HG03565 (cell line): ENCODE data around the gene CASZ1.

Source experiments
- ATAC-seq: cut with Tn5 transposase; IDR thresholded peaks from one replicate; pipeline ENCODE4 v1.9.1; 2021; ENCODE audit warnings: mild to moderate bottlenecking, moderate library complexity; ENCODE audit not compliant: unreplicated experiment

CASZ1 gene

DNA sequence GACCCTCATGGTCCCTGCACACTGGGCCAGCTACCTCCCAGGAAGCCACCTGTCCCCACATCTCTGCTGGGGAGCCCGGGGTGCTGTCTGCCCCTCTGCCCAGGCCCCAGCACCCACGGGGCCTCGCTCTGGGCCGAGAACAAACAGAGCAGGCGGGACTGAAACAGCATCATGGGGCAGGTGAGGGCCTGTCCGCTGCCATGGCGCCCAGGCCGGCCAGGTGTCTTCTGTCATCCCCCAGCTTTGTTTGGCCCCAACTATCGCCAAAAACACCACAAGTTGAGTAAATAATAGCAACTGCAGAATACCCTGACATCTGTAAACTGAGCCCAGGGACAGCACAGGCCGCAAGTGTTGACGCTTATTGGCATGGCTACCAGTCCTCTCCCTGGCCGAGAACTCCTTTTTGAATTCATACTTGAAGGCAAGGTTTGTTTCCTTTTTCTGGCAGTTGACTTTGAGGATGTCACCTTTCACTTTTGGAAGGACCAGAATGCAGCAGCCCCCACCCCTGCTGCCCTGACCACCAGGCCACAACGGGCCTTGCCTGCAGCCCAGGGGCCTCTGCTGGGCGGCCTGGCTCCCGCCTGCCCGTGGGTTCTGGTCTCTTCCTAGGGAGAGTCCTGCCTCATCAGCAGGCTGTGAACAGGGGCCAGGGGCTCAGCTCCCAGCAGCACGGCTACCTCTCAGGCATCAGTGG lies 152.7 kb downstream of the CASZ1 start:
- ATAC-seq = no peak

GRCh38 chr1:10642403-10643080 lies 153.9 kb downstream of the CASZ1 start:
- ATAC-seq = no peak

DNA sequence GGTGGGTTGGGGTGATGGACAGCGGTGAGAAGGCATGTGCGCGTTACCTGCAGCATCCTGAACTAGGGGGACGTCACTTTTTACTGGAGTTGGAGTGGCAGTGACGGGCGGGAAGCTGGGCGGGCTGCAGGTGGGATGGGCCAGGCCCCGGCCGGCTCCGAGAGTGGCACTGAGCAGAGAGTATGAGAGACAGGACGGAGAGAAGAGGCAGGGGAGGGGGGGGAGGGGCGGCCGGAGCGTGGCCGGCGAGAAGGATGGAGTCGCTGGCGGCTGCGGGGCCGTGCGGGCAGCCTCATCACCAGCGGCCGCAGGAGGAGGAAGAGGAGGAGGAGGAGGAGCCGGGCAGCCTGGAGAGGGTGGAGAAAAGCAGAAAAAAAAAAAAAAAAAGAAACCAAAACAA lies 154.5 kb downstream of the CASZ1 start:
- ATAC-seq = no peak

DNA sequence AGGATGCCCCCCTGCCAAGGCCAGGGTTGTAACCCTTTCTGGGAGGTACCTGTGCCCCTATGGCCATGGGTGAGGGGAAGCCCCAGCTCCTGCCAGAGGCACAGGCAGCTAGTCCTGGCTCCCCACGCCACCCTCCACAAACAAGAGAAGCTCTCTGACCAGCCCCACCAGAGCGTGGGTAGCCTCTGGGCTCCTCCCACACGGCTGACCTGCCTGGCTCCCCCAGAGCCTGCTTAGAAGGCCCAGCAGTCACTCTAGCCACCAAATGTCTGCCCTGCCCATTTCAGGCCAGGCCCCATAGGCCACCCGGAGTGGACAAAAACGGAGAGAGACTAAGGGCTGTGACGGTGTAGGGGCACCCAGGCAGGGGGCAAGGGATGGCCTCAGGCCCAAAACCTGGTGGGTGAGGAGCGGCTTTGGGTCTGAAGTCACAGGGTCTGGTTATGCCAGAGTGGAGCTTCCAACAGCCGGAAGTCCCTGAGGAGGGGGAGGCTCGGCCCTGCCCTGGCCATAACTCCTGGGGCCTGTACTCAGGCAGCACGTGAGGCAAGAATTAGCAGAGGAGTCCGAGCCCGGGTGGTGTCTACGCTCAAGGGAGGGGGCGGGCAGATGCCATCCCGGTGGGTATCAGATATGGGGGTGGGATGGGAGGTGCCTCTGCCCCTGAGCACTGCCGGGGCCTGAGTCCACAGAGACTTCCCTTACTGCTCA lies 155.4 kb downstream of the CASZ1 start:
- no peak for ATAC-seq

DNA sequence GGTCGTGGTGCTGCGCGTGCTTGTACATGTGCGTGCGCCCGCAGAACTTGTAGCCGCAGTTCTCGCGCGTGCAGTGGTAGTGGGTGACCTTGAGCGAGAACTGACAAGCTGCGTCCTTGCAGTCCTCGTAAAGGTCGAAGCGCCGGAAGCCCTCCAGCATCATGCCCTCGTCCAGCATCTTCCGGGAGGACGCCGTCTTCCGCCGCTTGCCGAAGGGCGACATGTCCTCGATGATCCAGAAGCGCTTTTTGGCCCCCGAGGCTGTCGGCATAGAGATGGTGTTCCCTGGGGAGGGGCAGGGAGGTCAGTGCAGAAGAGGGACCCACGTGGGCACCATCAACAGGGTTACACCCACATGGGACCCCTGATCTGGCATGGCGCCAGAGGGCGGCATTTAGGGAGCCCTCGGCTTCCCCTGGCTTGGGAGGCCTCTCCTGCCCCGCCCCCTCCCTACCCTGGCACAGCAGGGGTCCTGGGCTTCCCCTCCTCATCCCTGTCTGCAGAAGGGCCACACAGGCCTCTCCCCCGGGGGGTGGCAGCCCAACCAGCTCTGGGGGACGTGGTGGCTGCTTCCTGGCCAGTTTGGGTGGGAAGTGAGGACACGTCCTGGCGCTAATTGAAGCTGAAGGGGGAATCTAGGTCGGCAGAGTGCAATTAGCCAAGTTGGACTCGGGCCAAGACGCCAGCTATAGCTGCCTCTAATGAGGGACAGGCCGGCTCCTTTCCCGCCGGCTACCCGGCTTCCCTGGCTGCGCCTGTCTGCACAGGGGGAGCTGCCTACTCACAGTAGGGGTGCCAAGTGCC lies 156.5 kb downstream of the CASZ1 start:
- ATAC-seq = no peak

GRCh38 chr1:10639011-10639774 lies 157.3 kb downstream of the CASZ1 start:
- ATAC-seq = no peak

DNA sequence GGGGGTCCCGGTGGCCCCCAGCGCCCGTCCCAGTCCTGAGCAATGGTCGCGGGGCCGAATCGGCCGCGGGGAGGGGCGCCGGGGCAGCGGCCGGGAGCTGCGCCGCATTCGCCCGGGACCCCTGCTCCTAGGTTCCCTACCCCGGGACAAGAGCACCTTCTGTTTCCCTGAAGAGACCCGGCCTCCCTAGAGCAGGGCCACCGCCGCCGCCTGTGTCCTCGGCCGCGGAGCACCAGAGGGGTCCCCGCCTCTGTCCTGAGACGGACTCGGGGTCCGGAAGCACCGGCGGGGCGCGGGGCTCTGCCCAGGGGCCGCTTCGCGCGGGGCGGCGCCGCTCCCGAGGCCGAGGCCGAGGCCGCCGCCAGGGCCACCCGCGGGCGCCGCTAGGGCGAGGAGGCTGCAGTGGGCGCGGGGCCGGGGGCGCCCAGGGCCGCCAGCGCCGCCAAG lies 157.9 kb downstream of the CASZ1 start:
- ATAC-seq = no peak

DNA sequence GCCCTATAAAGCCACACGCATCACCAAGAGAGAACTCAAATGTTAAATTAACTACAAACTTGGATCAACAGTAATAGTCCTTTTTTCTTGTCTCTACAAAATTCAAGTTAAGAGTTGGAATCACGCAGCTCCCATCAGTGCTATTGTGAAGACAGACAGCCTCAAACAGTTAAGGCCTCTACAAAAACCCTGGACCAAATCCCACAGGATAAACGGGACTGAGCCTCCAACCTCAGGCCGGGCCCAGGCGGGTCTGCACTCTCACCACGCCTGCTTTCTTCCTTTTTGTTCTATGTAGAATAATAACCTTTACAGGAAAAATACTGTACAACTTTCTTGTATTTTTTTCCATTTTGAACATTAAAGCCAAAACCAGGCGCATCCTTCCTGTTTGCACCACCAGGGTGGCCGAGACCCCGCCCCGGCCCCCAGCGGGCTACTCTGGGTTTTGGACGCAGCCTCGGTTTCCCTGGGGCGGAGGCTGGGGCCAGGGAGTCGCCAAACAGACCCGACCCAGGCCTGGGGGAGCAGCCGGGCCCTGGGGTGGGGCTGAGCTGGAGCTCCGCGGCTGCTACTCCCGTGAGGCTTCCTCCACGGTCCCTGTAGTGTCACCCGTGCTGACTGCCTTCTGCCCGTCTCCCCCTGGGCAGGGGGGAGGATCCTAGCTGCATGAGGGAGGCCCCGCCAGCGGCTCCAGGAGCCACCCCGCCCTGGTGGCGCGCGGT lies 158.4 kb downstream of the CASZ1 start:
- ATAC-seq = no peak

DNA sequence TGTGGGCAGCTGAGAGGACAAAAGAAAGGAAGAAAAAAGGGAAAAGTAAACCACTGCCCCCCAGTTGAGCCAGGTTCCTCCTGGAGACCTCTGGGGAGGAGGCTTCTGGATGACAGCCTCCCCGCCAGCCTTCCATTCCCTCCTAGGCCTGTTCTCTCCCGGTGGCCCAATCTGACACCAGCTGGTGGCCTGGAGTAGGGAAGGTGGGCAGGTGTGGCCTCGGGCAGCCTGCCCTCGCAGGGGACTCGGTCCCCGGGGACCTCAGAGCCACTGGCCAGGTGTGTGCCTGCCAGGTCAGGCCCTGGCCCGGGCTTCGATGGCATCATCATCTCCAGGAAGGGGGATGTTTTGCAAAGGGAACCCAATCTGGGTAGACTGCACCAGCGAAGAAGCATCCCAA lies 159.0 kb downstream of the CASZ1 start:
- ATAC-seq = no peak

DNA sequence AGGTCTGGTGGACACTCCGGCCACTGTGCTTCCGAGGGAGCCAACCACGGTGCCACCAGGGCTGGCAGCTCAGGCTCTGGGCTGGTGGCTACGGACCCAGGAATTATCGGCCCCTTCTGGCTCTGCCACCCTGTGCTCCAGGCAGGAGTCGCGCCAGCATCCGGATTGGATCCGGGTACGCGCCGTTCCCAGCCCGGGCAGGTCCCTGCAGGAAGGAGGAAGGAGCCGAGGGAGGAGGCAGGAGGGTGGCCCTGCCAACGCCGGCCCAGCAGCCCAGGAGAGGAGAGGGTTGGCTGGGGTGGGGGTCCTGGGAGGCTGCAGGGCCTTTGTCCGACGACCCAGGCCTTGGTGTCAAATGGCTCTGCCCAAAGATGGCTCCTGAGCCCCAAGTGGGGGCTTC lies 160.5 kb downstream of the CASZ1 start:
- no peak for ATAC-seq

- ATAC-seq = no peak
These were observed 161.2 kb downstream of the CASZ1 start for GRCh38 chr1:10635085-10635896.

- no peak for ATAC-seq
These were observed 161.9 kb downstream of the CASZ1 start for GRCh38 chr1:10634428-10635084.

GRCh38 chr1:10634075-10634427 lies 162.4 kb downstream of the CASZ1 start:
- no peak for ATAC-seq

DNA sequence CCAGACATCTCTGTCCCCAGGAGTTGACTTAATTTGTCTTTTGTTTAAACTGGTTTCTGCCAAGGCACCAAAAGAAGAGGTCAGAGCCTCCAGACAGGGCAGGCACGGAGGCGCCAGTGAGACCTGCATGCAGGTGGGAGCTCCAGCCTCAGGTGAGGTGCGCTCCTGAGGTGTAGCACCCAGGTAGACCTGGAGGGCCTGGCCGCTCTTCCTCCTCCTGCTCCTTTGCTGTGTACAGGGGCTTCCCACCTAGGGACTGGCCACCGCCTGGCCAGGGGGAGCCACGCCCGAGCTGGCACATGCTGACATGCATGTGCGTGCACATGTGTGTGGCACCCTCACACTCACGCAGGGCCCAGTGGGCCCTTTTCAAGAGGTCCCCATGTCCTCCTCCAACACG lies 163.0 kb downstream of the CASZ1 start:
- no peak for ATAC-seq

DNA sequence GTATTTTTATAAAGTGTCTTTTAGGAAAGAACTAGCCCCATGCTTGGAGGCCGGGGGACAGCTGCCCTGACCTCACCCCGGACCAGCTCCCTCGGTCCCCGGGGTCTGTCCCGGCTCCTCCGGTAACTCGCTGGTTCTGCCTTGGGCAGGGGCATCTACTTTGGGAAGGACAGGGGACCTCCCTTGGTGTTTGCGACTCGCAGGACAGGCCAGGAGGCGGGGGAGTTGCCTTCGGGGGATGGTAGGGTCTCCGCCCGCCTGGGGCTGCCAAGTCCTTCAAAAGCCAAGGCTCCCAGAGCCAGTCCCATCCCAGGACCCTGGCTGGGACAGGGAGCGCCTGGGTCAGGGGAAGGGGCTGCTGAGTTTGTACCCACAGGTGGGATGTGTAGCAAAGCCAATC lies 163.8 kb downstream of the CASZ1 start:
- no peak for ATAC-seq

- no peak for ATAC-seq
These were observed 164.4 kb downstream of the CASZ1 start for GRCh38 chr1:10631811-10632593.

DNA sequence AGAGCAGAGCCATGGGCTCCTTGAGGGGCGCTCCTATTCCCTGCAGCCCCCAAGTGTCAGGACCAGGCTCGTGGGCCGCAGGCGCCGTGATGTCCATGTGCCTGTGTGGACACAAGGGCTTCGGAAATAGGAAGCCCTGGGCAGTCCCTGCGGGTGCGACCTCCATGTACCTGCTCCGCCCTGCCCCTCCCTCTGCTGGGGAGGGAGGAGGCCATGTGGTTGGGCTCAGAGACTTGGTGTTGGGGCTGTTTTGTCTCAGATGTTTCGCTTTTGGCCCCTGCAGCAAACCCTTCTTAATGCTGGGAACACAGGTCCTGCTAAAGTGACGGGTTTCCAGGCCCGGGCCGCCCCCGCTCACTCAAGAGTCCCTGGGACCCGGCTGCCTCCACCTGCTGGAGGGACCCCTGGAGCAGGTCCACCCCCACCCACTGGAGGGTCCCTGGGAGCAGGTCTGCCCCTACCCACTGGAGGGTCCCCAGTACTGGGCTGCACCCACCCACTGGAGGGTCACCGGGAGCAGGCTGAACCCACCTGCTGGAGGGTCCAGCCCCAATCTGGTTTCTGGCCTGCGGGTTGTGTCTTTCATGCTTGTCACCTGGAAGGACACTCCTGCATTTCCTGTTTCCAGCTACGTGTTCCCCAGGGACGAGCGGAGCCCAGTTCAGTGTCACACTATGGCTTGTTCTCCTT lies 165.2 kb downstream of the CASZ1 start:
- no peak for ATAC-seq
